ENCODE results near the gene PLD2. TPM values are rescaled to one million over a fixed set of nuclear protein-coding genes. Genes with fewer than 3 reads are reported as not detected.

Gene PLD2
- total RNA-seq, 1 donor from 2014 or later, result 61.4 TPM

DNA sequence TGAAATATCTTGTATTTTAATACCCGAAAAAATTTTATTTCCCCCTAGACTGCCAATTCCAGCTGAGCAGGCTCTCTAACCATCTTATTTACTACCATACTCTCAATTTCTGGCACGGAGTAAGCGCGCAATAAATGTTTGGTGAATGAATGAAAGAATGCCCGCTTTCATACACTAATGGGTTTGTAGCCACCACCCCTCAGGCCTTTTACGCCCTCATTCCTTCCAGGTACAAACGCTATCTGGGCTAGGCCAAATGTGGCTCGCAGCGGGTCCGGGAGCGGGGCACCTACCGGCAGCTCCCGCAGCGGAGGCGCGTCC lies 536 bp upstream of the PLD2 start:
- H3K9me3 Mint-ChIP-seq (ENCODE audit: unreplicated experiment), result peaks cover 10% of the 10 kb centered on the region
- peaks cover 7% of the 10 kb centered on the region for H3K4me1 Mint-ChIP-seq (ENCODE audit: low read depth, unreplicated experiment)
- peak overlapping the region; percentile 83 for H3K4me3 Mint-ChIP-seq (ENCODE audit: unreplicated experiment)
- H3K27me3 Mint-ChIP-seq (ENCODE audit: unreplicated experiment), result peaks cover 19% of the 10 kb centered on the region
- peaks cover 11% of the 10 kb centered on the region for H3K36me3 Mint-ChIP-seq (ENCODE audit: unreplicated experiment)
- TF ChIP-seq, protein P1, sequence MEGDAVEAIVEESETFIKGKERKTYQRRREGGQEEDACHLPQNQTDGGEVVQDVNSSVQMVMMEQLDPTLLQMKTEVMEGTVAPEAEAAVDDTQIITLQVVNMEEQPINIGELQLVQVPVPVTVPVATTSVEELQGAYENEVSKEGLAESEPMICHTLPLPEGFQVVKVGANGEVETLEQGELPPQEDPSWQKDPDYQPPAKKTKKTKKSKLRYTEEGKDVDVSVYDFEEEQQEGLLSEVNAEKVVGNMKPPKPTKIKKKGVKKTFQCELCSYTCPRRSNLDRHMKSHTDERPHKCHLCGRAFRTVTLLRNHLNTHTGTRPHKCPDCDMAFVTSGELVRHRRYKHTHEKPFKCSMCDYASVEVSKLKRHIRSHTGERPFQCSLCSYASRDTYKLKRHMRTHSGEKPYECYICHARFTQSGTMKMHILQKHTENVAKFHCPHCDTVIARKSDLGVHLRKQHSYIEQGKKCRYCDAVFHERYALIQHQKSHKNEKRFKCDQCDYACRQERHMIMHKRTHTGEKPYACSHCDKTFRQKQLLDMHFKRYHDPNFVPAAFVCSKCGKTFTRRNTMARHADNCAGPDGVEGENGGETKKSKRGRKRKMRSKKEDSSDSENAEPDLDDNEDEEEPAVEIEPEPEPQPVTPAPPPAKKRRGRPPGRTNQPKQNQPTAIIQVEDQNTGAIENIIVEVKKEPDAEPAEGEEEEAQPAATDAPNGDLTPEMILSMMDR (IDR thresholded peaks at IDR 0.05; ENCODE audit: partially characterized antibody, unreplicated experiment), result no peak
- H3K27ac Mint-ChIP-seq (ENCODE audit: unreplicated experiment), result no peak overlapping the region
- no peak for DNase-seq

DNA sequence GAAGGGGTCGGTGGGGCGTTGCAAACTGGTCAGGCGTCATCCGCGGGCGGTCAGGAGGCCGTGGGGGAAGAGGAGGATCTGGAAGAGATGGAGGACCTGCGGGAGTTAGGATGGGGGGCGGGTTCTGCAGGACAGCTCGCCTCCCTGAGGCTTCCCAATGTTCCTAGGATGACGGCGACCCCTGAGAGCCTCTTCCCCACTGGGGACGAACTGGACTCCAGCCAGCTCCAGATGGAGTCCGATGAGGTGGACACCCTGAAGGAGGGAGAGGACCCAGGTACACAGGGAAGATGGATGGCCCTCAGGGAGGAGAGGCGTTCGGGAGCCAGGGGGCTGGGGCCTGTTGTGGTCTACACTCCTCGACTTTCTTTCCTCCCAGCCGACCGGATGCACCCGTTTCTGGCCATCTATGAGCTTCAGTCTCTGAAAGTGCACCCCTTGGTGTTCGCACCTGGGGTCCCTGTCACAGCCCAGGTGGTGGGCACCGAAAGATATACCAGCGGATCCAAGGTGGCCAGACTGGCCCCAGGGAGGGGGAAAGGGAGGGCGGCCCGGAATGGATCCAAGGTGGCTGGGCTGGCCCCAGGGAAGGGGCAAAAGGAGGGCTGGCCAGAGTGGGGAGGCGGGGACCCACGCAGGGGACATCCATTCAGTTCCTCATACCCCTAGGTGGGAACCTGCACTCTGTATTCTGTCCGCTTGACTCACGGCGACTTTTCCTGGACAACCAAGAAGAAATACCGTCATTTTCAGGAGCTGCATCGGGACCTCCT lies 839 bp downstream of the PLD2 start:
- Mint-ChIP-seq H3K4me1 (ENCODE audit: low read depth, unreplicated experiment) (peaks cover 7% of the 10 kb centered on the region), H3K9me3 (ENCODE audit: unreplicated experiment) (peaks cover 10% of the 10 kb centered on the region), H3K27me3 (ENCODE audit: unreplicated experiment) (peaks cover 22% of the 10 kb centered on the region), H3K36me3 (ENCODE audit: unreplicated experiment) (peaks cover 11% of the 10 kb centered on the region), H3K4me3 (ENCODE audit: unreplicated experiment) (peak overlapping the region; percentile 93), H3K27ac (ENCODE audit: unreplicated experiment) (peak overlapping the region; percentile 76)
- DNase-seq, result peak; percentile 38
- TF ChIP-seq, protein P1 (IDR thresholded peaks at IDR 0.05; ENCODE audit: partially characterized antibody, unreplicated experiment), result no peak

DNA sequence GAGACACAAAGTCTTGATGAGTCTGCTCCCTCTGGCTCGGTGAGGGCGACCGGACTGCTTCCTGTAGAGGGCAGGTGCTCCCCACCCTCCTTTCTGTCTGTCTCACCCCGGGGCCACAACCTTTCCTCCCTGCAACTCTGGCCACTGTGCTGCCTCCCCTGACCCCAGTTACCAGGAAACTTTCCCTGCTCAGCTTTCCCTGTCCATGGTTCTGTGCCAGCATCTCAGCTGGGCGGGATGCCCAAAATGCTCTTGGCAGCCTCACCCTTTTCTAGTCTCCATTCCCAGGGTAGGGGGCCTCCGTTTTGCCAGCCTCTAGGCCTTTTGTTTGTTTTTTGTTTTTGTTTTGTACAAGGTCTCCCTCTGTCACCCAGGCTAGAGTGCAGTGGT lies 1.4 kb downstream of the PLD2 start:
- H3K27ac Mint-ChIP-seq (ENCODE audit: unreplicated experiment), result no peak overlapping the region
- peak overlapping the region; percentile 93 for H3K4me3 Mint-ChIP-seq (ENCODE audit: unreplicated experiment)
- peaks cover 22% of the 10 kb centered on the region for H3K27me3 Mint-ChIP-seq (ENCODE audit: unreplicated experiment)
- TF ChIP-seq, protein P1 (IDR thresholded peaks at IDR 0.05; ENCODE audit: partially characterized antibody, unreplicated experiment), result no peak
- H3K9me3 Mint-ChIP-seq (ENCODE audit: unreplicated experiment), result peaks cover 10% of the 10 kb centered on the region
- peaks cover 11% of the 10 kb centered on the region for H3K36me3 Mint-ChIP-seq (ENCODE audit: unreplicated experiment)
- DNase-seq, result no peak
- peaks cover 7% of the 10 kb centered on the region for H3K4me1 Mint-ChIP-seq (ENCODE audit: low read depth, unreplicated experiment)

DNA sequence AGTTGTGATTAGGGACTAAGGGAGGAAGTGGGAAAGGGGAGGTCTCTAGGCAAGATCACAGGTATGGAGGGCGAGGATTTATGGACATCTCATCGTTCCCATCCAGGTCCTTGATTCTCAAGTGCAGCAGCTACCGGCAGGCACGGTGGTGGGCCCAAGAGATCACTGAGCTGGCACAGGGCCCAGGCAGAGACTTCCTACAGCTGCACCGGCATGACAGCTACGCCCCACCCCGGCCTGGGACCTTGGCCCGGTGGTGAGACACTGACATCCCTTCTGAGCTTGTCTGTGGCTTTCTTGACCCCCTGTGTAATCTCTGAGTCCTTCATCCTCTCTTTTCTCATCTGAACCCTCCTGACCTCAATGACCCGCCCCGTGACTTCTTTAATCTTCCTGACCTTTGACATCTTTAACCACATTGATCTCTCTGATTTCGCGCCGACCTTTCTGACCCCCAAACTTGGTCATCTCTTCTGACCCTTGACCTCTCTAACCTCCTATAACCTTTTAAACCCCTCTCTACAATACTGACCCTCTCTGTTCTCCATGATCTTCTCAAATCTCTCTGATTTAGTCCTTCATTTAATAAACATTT lies 3.8 kb downstream of the PLD2 start:
- Mint-ChIP-seq H3K27ac (ENCODE audit: unreplicated experiment) (no peak overlapping the region), H3K9me3 (ENCODE audit: unreplicated experiment) (peaks cover 9% of the 10 kb centered on the region), H3K27me3 (ENCODE audit: unreplicated experiment) (peaks cover 22% of the 10 kb centered on the region), H3K4me1 (ENCODE audit: low read depth, unreplicated experiment) (peaks cover 7% of the 10 kb centered on the region), H3K36me3 (ENCODE audit: unreplicated experiment) (peaks cover 11% of the 10 kb centered on the region), H3K4me3 (ENCODE audit: unreplicated experiment) (no peak overlapping the region)
- no peak for DNase-seq
- TF ChIP-seq, protein P1 (IDR thresholded peaks at IDR 0.05; ENCODE audit: partially characterized antibody, unreplicated experiment), result no peak

DNA sequence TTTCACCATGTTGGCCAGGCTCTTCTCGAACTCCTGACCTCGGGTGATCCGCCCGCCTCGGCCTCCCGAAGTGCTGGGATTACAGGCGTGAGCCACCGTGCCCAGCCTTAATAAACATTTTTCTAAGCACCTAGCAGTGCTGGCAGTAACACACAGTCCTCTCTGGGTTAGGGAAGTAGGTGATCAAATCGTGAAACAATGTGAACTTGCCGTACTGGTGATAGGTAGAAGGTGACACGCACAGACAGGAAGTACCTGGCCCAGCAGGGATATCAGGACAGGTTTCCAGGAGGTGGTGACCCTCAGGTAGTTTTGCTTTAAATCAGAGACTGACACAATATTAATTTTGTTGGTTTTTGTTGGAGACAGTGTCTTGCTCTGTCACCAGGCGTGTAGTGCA lies 4.5 kb downstream of the PLD2 start:
- H3K36me3 Mint-ChIP-seq (ENCODE audit: unreplicated experiment), result peaks cover 11% of the 10 kb centered on the region
- H3K4me3 Mint-ChIP-seq (ENCODE audit: unreplicated experiment), result no peak overlapping the region
- peaks cover 7% of the 10 kb centered on the region for H3K4me1 Mint-ChIP-seq (ENCODE audit: low read depth, unreplicated experiment)
- TF ChIP-seq, protein P1 (IDR thresholded peaks at IDR 0.05; ENCODE audit: partially characterized antibody, unreplicated experiment), result no peak
- H3K27ac Mint-ChIP-seq (ENCODE audit: unreplicated experiment), result no peak overlapping the region
- H3K9me3 Mint-ChIP-seq (ENCODE audit: unreplicated experiment), result peaks cover 5% of the 10 kb centered on the region
- H3K27me3 Mint-ChIP-seq (ENCODE audit: unreplicated experiment), result peaks cover 18% of the 10 kb centered on the region
- DNase-seq, result no peak
